CD4-positive, alpha-beta T cell treated with Interleukin-15 for 1 hour (primary cell): ENCODE results near the gene RIOK3.
"Not testable (repeated sequence)": the region's sequence is repeated elsewhere in the genome, so short reads cannot be mapped to it uniquely, and the experiment has no call there.

ENCODE experiments used
- DNase-seq: peaks from one replicate; pipeline ENCODE4 v3.0.0-alpha.2; 2020

RIOK3 gene

DNA sequence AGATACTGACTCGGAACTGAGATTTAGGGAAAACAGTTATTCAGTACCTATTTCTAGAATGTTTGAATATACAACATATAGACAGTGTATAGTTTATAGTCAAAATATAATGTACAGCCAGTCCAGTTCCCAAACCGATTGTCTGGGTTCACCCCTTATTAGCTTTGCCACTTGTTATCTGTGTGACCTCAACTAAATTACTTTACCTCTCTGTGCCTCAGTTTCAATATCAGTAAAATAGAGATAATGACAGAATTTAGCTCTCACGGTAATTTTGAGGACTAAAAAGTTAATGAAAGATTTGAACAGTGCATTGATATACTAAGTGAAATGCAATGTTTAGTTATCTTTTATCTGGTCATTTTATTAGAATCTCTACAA is 750 bp upstream of the RIOK3 start:
- DNase-seq = no peak

DNA sequence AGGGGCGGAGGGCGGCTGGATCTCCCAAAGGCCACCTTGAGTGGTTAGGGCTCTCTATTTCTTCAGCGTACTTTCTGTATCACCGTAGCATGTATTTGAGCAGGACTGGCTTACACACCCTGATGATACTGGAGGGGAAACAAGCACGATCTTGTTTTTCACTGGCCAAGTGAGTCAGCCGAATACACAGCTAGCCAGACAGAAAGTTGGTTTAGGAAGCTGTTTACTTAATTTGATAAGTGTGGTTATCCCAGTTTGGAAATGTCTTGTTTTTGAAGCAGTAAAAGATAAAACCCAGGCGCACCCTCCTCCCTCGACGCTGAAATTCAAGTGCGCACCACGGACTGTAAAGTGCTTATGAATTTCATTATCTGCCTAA is 582 bp downstream of the RIOK3 start:
- DNase-seq = no peak

DNA sequence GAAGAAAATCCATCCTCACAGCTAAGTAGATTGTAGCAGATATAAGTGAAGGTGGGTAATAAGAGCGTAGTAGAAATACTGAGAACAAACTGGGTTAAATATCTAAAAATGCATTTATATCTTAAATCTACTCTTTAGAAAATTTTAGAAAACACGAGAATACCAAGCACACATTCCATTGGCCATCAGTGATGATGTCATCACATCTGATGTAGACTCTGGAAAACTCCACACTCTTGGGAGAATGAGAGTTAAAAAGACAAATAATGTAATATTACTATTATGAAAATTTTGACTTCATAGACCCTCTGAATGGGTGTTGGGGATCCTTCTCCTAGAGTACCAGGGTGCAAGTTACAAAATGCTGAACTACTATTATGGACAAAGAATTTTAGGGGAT is 3.7 kb downstream of the RIOK3 start:
- DNase-seq = no peak

DNA sequence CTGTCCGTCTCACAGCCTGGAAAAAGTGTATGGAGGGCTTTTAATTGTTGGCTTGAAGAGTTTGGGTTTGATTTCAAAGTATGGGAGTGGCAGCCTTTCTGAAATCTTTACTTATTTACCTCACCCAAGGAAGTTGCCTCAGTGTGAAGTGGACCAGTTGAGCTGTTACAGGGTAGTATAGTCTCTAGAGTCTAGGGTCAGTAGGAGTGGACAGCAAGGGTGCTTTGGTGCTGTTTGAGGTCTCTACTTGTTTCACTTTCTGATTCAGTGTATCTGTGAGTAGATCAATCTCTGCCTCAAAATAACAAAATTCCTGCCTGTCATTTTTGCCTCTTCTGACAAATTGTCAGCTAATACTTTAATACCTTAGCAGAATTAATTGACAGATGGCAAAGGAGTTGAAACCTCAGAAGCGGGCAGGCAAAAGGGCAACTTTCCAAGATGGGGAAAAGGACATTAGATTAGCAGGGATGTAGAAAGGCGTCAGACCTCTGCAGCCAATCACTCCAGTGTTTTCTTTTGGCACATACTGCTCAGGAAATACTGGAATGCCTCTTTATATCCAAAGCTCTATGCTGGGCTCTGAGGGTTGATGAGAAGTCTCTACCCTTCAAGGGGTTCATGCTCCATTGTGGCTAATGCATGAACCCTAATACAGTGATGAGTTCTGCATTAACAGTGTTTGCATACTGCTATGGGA is 5.9 kb downstream of the RIOK3 start:
- DNase-seq = no peak

DNA sequence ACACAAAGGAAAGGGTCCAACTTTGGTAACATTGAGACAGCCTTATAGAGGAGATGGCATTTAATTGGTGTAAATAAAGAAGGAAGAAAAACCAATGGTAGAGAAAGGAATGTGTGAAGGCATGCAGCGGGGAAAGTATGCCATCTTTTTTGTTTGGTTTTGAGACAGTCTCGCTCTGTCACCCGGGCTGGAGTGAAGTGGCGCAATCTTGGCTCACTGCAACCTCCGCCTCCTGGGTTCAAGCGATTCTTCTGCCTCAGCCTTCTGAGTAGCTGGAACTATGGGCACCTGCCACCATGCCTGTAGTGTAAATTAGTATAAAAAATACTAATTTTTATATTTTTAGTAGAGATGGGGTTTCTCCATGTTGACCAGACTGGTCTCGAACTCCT is 6.4 kb downstream of the RIOK3 start:
- no peak for DNase-seq

DNA sequence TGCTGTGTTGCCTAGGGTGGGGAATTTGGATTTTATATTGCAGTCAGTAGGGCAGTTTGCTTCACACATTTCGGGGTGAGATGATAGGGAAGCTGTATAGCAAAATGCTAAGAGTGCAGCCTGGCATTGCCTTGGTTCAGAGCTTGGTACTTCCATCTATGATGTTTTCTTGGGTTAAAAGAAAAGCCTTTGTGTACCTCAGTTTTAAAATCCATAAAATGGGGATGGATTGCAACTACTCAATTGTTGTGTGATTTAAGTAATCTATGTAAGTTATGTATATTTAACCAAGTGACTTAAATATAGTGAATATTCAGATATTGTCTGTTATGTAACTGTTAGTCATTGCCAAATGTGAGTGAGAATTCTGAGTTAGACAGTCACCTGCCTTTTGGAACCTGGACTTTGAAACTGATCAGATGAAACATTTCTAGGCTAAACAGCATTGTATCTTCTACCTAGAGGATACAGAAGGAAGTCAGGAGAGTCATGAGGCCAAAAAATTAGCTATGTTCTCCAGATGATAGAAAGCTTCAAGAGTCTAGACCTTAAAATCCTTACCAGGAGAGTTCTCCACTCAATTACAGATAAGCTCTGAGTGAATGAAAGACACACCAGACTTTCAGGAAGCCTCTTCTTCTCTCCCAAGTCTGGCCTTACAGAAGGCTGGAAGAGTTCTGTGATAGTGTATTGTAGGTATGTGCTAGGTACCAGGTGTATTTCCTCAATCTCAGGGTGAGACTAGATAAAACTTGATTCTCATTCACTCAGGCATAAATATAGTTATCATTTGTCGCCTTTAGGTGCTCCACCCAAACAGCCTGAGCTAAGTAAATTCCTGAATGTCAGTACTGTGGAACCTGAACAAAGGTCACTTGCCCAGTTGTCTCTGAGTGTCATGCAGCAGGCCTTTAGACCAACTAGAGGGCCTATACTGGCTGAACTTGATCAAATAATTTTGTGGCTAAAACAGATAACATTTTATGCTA is 7.5 kb downstream of the RIOK3 start:
- DNase-seq = no peak

DNA sequence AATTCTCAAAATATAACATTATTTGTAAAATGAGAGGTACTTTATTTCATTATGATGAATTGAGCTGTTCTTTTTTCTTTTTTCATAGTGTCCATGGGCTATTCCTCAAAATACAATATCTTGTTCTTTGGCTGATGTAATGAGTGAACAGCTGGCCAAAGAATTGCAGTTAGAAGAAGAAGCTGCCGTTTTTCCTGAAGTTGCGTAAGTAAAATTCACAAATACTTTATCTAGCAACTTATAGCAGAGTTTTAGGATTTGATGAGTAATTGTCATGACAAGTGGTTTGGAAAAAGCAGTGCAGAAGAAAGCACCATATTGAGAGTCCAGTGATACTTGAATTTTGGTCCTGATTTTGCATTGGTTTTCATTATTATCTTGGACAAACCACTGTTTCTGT is 9.8 kb downstream of the RIOK3 start:
- no peak for DNase-seq

DNA sequence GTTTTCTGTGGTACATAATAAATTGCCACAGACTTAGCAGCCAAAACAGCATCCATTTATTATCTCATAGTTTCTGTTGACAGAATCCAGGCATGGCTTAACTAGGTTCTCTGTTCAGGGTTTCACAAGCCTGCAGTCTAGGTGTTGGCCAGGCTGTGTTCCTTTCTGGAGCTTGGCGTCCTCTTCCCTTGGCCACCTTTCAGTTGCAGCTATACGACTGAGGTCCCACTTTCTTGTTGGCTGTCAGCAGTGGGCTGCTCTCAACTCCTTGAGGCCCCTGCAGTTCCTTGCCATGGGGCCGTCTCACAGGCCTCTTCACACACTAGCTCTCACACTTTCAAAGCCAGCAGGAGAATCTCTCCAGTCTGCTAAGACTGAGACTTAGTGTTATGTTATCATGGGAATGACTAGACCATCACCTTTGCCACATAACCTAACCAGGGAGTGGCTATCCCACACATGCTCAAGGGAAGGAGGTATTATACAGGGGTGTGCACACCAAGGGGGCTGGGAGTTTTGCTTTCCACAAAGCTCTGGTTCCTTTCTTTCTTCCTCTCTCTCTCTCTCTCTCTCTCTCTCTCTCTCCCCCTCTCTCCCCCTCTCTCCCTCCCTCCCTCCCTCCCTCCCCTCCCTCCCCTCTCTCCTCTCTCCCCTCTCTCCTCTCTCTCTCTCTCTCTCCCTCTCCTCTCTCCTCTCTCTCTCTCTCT is 15.8 kb downstream of the RIOK3 start:
- no peak for DNase-seq

DNA sequence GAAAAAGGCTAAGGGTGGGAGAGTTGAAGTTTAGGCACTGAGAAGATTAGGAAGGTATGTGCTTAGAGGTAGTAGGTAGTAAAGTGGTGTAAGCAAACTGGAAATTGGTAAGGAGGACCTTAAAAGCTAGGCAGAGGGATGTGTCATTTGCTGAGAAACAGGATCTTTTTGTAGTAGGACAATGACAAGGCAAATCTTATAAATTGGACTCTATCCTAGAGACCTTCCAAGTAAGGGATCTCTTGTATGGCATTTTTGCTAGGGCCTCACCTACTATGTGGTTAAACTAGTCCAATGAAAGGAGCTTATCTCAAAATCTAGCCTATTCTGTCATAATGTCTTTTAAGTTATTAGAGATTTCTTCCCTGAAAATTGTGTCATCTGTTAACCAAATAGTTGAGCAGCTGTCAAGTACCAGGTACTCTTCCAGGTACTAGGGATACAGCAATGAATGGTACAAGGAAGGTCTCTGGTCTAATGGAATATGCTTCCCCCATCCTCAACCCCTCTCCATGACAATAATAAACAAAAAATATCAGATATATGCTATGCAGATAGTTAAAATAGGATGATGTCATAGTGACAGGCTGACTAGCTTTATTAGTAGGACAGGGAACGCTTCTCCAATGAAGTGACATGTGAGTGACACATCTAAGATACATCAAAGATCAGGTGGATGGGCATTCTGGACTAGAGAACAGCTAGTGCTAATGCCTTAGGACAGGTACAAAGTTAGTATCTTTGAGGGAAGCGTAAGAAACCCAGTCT is 17.7 kb downstream of the RIOK3 start:
- no peak for DNase-seq

DNA sequence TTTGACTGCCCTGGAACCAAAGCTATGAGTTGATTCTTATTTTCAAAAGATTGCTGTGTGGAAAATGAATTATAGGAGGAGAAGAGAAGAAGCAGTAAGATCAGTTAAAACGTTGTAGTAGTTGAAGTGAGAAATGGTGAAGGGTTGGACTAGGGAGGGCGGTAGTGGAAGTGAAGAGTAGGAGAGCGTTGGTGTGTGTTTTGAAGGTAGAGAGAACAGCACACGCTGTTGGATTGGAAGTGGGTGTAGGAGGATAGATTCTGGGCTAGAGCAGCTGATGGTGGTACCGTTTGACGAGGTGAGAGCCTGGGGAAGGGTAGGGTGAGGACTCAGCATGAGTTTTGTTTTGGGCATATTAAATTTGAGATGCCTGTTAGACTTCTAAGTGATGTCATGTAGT is 18.4 kb downstream of the RIOK3 start:
- DNase-seq = no peak

DNA sequence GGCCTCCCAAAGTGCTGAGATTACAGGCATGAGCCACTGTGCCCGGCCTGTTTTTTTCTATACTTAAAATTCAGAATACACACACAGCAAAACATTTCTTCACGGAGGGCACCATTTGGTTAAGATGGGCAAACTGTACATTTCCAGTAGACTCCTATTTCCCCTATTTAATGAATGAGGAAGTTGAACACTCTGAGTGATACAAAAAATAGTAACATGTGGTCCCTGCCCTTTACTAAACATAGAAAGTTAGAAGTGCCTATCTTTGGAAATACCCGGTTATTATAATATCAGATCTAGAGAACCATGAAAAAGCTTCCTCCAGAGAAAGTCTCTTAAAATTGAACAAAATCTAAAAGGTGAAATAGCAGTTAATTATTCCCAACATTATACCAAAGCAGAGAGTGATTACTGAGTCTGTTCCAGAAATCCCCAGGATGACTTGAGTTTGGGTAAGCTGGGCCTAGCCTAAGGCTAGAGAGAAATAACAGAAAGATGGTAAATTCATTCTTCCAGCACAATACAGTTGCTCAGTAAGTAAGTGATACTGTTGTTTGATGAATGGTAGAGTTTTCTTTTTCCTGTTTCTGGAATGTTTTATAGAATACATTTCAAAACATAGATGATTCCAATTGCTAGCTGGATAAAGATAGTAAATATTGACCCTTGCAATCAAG is 26.9 kb downstream of the RIOK3 start:
- no peak for DNase-seq

DNA sequence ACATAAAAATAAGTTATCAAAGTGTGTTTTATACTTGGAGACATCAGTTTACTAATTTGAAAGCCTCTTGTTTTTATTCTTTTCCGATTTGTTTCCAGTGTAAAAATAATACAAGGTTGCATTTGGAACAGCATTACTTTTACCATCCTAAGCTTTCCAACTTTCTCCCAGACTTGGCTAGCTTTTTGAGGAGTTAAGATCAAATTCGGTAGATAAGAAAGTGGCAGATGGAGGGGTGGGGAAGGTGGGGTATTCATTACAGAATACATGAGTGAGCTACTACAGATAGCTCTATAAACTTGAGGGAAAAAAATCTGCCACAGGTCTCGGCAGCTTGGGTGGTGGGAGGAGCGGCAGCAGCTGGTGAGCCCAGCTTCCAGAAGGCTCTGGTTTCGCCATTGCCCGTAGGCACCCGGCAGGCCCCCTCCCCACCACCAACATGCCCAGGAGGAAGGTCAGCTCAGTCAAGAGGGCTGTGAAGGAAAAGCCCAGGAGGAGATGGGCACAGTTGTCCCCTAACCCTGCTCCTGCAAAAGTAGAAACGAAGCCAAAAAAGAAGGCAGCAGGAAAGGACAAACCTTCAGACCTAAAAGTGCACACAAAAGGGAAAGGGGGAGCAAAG is 31.6 kb downstream of the RIOK3 start:
- no peak for DNase-seq

DNA sequence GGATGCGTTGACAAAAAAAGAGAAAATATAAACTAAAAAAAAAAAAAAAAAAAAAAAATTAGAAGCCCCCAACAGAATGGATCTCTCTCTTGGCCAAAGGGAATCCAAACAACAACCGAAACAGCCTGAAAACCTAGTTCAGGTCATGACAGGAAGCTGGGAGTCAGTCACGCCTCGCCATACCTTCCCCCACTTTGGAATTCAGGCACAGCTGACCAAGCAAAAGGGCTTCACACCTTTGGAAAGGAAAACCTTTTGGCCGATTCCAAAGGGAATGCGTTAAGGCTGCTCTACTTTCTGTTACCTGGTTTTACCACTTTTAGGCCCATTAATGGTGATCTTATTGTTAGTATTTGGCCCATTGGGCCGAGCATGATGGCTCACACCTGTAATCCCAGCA is 32.3 kb downstream of the RIOK3 start:
- DNase-seq = no peak

DNA sequence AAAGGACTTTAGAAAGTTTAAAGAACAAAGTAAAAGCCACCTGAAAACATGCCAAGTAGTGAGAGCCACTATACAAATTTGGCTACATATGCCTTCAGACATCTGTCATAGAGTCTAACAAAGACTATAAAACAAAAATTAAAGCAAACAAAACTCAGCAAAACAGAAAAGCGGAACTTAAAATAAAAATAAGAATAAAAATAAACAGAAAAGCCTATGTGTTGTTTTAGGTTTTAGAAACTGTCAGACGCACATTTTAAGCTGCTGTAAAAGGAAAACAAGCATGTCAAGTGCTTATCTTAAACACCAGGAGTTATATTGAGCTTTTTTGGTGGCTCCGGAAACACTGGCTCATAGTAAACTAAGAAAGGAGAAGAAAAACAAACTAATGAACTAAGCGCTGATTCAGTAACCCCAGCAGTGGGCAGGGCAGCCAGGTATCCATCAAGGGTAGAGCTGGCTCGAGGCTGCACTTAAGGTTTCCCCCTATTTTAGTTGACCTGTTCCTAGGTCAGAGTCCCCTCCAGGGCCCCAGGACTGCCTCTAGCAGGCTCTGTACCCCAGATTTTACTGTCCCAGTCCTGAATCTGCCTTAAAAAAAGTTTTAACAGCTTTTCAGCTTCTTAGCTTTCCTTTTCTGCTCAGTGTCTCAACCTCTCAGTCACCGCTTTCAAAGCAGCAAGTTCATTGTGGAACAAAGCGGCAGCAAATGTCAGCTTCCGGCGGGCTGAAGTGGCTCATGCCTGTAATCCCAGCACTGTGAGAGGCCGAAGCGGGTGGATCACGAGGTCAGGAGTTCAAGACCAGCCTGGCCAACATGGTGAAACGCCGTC is 34.9 kb downstream of the RIOK3 start:
- peak; percentile 68 for DNase-seq

DNA sequence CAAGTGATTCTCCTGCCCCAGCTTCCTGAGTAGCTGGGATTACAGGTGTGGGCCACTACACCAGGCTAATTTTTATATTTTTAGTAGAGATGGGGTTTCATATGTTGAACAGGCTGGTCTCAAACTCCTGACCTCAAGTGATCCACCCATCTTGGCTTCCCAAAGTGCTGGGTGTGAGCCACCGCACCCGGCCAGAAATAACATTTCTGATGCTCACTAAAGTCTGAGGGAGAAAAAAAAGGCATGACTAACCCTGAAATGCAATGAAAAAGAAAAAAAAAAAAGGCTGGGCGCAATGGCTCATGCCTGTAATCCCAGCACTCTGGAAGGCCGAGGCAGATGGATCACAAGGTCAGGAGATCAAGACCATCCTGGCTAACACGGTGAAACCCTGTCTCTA is 36.5 kb downstream of the RIOK3 start:
- not testable (repeated sequence) for DNase-seq

DNA sequence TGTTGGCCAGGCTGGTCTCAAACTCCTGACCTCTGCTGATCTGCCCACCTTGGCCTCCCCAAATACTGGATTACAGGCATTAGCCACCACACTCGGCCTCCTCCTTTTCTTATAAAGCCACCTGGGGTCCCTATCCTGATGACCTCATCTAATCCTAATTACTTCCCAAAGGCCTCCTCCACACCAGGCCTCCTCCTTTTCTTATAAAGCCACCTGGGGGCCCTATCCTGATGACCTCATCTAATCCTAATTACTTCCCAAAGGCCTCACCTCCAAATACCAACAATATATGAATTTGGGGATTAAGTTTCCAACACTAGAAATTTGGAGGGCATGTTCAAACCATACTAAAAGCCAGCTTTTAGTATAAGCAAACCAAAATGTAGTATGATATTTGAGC is 40.6 kb downstream of the RIOK3 start:
- no peak for DNase-seq

DNA sequence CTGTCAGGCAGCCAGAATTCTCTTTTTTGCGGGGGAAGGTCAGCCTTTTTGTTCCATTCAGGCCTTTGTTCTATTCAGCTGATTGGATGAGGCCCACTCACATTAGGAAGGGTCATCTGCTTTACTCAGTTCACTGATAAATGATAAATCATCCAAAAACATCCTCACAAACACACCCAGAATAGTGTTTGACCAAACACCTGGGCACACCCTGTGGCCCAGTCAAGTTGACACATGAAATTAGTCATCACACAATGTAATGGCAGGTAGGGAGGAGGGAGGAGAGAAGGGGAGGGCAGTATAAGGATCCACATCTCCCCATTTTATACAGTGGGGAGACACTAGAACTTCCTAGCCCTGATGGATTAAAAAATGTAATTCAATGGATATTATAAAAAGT is 41.9 kb downstream of the RIOK3 start:
- no peak for DNase-seq

DNA sequence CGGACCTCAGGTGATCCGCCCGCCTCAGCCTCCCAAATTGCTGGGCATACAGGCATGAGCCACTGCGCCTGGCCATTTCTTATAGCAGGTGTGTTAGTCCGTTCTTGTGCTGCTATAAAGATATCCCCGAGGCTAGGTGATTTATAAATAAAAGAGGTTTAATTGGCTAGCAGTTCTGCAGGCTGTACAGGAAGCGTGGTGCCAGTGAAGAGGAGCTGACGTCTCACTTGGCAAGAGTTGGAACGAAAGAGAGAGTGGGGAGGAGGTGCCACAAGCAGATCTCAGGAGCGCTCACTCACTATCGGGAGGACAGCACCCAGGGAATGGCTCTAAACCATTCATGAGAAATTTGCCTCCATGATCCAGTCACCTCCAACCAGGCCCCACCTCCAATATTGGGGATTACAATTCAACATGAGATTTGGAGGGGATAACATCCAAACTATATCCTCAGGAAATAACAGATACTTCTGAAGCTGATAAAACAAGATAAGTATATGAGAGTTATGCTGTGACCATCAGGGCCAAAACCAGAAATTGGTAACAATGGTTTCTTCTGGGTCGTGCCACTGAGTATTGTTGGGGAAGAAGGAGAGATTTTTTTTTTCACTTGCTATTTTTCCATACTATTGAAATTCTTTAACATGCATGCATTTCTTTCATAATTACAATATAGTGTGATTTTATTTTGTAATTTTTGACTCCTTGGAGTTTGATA is 42.8 kb downstream of the RIOK3 start:
- no peak for DNase-seq

DNA sequence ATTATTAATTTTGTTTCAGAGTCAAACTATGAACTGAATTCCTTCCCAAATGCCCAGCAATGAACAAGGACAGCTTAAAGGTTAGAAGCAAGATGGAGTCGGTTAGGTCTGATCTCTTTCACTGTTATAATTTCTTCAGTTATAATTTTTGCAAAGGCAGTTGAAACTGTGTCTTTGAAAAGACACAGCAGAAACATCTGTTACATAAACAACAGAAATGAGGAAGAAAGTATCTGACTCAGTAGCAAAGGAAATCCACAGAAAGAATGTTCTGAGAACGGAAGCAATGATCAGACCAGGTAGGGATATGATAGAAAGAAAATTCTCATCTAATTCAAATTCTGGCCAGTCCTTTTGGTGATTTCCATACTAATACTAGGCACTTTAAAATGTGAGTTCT is 45.0 kb downstream of the RIOK3 start:
- DNase-seq = no peak

DNA sequence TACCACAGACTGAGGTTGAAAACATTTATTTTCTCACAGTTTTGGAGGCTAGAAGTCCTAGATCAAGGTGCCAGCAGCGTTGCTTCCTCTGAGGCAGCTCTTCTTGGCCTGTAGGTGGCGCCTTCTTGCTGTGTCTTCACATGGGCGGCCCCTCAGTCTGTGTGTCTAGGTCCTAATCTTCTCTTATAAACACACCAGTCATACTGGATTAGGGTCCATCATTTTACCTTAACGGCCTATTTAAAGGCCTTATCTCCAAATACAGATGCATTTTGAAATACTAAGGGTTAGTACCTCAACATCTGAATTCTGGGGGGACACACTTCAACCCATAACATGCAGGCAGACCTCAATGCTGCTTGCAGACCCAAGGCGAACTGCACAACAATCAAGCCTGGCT is 45.8 kb downstream of the RIOK3 start:
- peak; percentile 76 for DNase-seq
